ENCODE data around the gene KANSL1L.

The KANSL1L gene

GRCh38 chr2:210207929-210208328 is 36.7 kb upstream of the KANSL1L start:
- no peak overlapping the region for H3K4me3 ChIP-seq (ENCODE audit: insufficient read depth, low read length, poor library complexity, severe bottlenecking)
- no peak overlapping the region for H3K4me2 ChIP-seq (ENCODE audit: low read depth, low read length, poor library complexity, severe bottlenecking)
- no peaks in the 10 kb centered on the region for H4K20me1 ChIP-seq (ENCODE audit: low read depth, low read length)
- H3K79me2 ChIP-seq (ENCODE audit: insufficient read depth, low read length), result no peaks in the 10 kb centered on the region
- no peaks in the 10 kb centered on the region for H3K36me3 ChIP-seq (ENCODE audit: low read length)
- H2AFZ ChIP-seq (ENCODE audit: low read depth, low read length, severe bottlenecking), result no peak overlapping the region
- no peak overlapping the region for H3K27ac ChIP-seq (ENCODE audit: low read depth, low read length)
- no peaks in the 10 kb centered on the region for H3K27me3 ChIP-seq (ENCODE audit: low read length)
- no peaks in the 10 kb centered on the region for H3F3A ChIP-seq (ENCODE audit: insufficient read depth)
- TF ChIP-seq, protein P1, sequence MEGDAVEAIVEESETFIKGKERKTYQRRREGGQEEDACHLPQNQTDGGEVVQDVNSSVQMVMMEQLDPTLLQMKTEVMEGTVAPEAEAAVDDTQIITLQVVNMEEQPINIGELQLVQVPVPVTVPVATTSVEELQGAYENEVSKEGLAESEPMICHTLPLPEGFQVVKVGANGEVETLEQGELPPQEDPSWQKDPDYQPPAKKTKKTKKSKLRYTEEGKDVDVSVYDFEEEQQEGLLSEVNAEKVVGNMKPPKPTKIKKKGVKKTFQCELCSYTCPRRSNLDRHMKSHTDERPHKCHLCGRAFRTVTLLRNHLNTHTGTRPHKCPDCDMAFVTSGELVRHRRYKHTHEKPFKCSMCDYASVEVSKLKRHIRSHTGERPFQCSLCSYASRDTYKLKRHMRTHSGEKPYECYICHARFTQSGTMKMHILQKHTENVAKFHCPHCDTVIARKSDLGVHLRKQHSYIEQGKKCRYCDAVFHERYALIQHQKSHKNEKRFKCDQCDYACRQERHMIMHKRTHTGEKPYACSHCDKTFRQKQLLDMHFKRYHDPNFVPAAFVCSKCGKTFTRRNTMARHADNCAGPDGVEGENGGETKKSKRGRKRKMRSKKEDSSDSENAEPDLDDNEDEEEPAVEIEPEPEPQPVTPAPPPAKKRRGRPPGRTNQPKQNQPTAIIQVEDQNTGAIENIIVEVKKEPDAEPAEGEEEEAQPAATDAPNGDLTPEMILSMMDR (IDR thresholded peaks at IDR 0.05; ENCODE audit: insufficient read depth, low read length, poor library complexity, severe bottlenecking), result no peak
- no peak for TF ChIP-seq EZH2phosphoT487 (conservative IDR thresholded peaks at IDR 0.05; ENCODE audit: low read length)
- H3K9ac ChIP-seq (ENCODE audit: low read length), result no peak overlapping the region
- H3K9me2 ChIP-seq (replicated peaks; ENCODE audit: insufficient read depth, low read length), result no peaks in the 10 kb centered on the region
- no peaks in the 10 kb centered on the region for H3K9me3 ChIP-seq (ENCODE audit: insufficient read depth, low read length)

DNA sequence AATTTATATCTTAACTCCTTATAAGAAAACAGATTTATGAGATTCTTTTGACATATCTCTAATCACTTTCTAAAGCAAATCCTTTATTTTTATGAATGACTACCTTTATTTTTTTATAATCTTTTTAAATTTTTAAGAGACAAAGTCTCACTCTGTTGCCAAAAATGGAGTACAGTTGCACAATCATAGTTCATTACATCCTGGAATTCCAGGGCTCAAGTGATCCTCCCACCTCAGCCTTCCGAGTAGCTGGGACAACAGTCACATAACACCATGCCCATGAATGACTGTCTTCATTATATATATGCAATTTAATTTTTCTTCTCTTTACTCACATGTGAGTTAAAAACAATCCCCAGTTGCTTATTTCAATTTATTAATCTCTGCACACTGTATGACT is 32.3 kb upstream of the KANSL1L start:
- no peak overlapping the region for H3K9ac ChIP-seq (ENCODE audit: low read length)
- no peak overlapping the region for H3K27ac ChIP-seq (ENCODE audit: low read depth, low read length)
- no peak overlapping the region for H3K4me3 ChIP-seq (ENCODE audit: insufficient read depth, low read length, poor library complexity, severe bottlenecking)
- H3K9me3 ChIP-seq (ENCODE audit: insufficient read depth, low read length), result no peaks in the 10 kb centered on the region
- no peaks in the 10 kb centered on the region for H3F3A ChIP-seq (ENCODE audit: insufficient read depth)
- H3K27me3 ChIP-seq (ENCODE audit: low read length), result no peaks in the 10 kb centered on the region
- no peaks in the 10 kb centered on the region for H4K20me1 ChIP-seq (ENCODE audit: low read depth, low read length)
- no peaks in the 10 kb centered on the region for H3K36me3 ChIP-seq (ENCODE audit: low read length)
- H3K4me2 ChIP-seq (ENCODE audit: low read depth, low read length, poor library complexity, severe bottlenecking), result no peak overlapping the region
- H3K9me2 ChIP-seq (replicated peaks; ENCODE audit: insufficient read depth, low read length), result no peaks in the 10 kb centered on the region
- H3K79me2 ChIP-seq (ENCODE audit: insufficient read depth, low read length), result no peaks in the 10 kb centered on the region
- TF ChIP-seq EZH2phosphoT487 (conservative IDR thresholded peaks at IDR 0.05; ENCODE audit: low read length), result no peak
- TF ChIP-seq, protein P1 (IDR thresholded peaks at IDR 0.05; ENCODE audit: insufficient read depth, low read length, poor library complexity, severe bottlenecking), result no peak
- H2AFZ ChIP-seq (ENCODE audit: low read depth, low read length, severe bottlenecking), result no peak overlapping the region

GRCh38 chr2:210203147-210203546 is 31.9 kb upstream of the KANSL1L start:
- TF ChIP-seq EZH2phosphoT487 (conservative IDR thresholded peaks at IDR 0.05; ENCODE audit: low read length), result no peak
- no peak overlapping the region for H3K4me2 ChIP-seq (ENCODE audit: low read depth, low read length, poor library complexity, severe bottlenecking)
- no peak overlapping the region for H2AFZ ChIP-seq (ENCODE audit: low read depth, low read length, severe bottlenecking)

DNA sequence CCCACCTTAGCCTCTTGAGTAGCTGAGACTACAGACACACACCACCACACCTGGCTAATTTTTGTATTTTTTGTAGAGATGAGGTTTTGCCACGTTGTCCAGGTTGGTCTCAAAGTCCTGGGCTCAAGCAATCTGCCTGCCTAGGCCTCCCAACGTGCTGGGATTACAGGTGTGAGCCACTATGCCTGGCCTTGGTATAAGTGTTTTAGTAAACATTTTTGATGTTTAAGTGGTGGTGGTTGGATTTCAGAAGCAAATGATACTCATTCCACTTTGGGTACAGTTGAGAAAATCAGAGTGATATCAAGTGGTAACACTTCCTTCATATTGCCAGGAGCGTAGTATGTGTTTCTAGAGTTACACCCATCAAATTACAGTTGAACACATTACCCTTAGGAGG is 28.6 kb upstream of the KANSL1L start:
- no peaks in the 10 kb centered on the region for H3K27me3 ChIP-seq (ENCODE audit: low read length)
- H3K9me3 ChIP-seq (ENCODE audit: insufficient read depth, low read length), result no peaks in the 10 kb centered on the region
- no peak overlapping the region for H2AFZ ChIP-seq (ENCODE audit: low read depth, low read length, severe bottlenecking)
- H3K79me2 ChIP-seq (ENCODE audit: insufficient read depth, low read length), result no peaks in the 10 kb centered on the region
- no peak overlapping the region for H3K9ac ChIP-seq (ENCODE audit: low read length)
- H3K27ac ChIP-seq (ENCODE audit: low read depth, low read length), result no peak overlapping the region
- TF ChIP-seq, protein P1 (IDR thresholded peaks at IDR 0.05; ENCODE audit: insufficient read depth, low read length, poor library complexity, severe bottlenecking), result no peak
- TF ChIP-seq EZH2phosphoT487 (conservative IDR thresholded peaks at IDR 0.05; ENCODE audit: low read length), result no peak
- H3K9me2 ChIP-seq (replicated peaks; ENCODE audit: insufficient read depth, low read length), result no peaks in the 10 kb centered on the region
- H3F3A ChIP-seq (ENCODE audit: insufficient read depth), result no peaks in the 10 kb centered on the region
- no peak overlapping the region for H3K4me3 ChIP-seq (ENCODE audit: insufficient read depth, low read length, poor library complexity, severe bottlenecking)
- no peak overlapping the region for H3K4me2 ChIP-seq (ENCODE audit: low read depth, low read length, poor library complexity, severe bottlenecking)
- H3K36me3 ChIP-seq (ENCODE audit: low read length), result no peaks in the 10 kb centered on the region
- no peaks in the 10 kb centered on the region for H4K20me1 ChIP-seq (ENCODE audit: low read depth, low read length)

More at GRCh38 chr2:210203147-210203546, 31.9 kb upstream of the KANSL1L start:
- Histone ChIP-seq H3K79me2 (ENCODE audit: insufficient read depth, low read length) (no peaks in the 10 kb centered on the region), H3K27ac (ENCODE audit: low read depth, low read length) (no peak overlapping the region), H3K9ac (ENCODE audit: low read length) (no peak overlapping the region), H3K9me2 (replicated peaks; ENCODE audit: insufficient read depth, low read length) (no peaks in the 10 kb centered on the region), H3K4me3 (ENCODE audit: insufficient read depth, low read length, poor library complexity, severe bottlenecking) (no peak overlapping the region), H3F3A (ENCODE audit: insufficient read depth) (no peaks in the 10 kb centered on the region), H3K36me3 (ENCODE audit: low read length) (no peaks in the 10 kb centered on the region), H3K27me3 (ENCODE audit: low read length) (no peaks in the 10 kb centered on the region), H3K9me3 (ENCODE audit: insufficient read depth, low read length) (no peaks in the 10 kb centered on the region), H4K20me1 (ENCODE audit: low read depth, low read length) (no peaks in the 10 kb centered on the region)
